ENCODE results near the gene FRG2C. TPM values are rescaled to one million over a fixed set of nuclear protein-coding genes. Genes with fewer than 3 reads are reported as not detected.
A peak's percentile ranks its signal among the peaks of the same experiment; 100 is the strongest.
"Not testable (repeated sequence)": the region's sequence is repeated elsewhere in the genome, so short reads cannot be mapped to it uniquely, and the experiment has no call there.

FRG2C gene
- total RNA-seq (not detected), polyA plus RNA-seq (not detected), total RNA-seq (0 reads per million in 6 experiments)

DNA sequence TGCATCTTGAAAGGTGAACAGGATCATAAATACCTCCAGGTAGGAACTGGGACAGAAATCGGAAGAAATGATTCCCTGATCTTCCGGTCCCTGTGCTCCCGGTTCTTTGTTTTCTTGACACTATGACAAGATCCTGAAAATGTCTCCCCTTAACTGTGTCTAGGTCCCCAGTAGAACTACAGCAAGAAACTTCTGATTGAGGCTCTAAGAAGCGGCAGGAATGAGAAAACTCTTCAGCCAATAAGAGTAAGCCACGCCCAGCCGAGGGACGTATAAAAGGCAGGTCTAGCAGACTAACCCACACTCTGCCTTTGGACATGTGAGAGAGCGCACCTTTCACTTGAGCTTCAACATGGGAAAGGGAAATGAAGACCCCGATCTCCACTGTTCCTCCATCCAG is at the start of gene FRG2C:
Gene FRG2C, plus strand, starts transcription at position 301 of the 400 bp plus-strand sequence. Its CDS starts 52 bp downstream, at position 353.
- H3K27ac Mint-ChIP-seq, ATAC-seq, DNase-seq, POLR2A ChIA-PET, H3K4me3 Mint-ChIP-seq, H3K4me1 Mint-ChIP-seq: not testable (repeated sequence)
- peaks cover 27 to 55% (median 45%) of the 10 kb centered on the region in 5 donors for H3K27me3 Mint-ChIP-seq
- H3K9me3 Mint-ChIP-seq: peaks cover 5 to 52% (median 28%) of the 10 kb centered on the region in 9 donors
- H3K36me3 Mint-ChIP-seq: peaks cover 5 to 30% (median 8%) of the 10 kb centered on the region in 3 donors

DNA sequence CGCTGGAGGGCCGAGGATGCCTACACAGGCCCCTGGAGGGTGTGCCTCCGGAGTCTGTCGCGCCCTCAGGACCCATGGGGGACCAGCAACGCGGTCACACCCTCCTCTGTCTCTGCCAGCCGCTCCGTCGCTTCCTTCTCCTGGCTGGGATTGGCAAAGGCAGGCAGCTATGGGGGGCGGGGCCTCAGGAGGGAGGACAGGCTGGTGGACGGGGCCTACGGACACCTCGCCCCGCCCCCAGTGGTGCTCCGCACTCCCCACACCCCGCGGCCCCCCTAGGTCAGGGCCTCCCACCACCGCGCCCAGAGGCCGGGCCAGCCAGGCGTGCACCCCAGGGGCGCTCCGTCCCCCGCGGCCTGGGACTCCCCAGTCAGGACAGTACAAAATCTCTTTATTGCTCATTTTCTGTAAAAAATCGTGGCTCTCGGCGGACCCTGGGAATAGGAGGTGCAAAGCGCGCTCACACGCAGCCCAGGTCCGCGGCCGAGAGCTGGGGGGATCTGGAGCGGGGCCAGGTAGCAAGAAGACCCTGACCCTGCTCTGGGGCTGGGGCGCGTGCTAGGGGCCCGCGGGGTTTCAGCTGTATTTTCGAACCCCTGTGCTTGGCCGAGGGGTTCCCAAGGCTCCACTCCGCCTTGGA is 45.3 kb upstream of the FRG2C start:
- POLR2A ChIA-PET, ATAC-seq, H3K36me3 Mint-ChIP-seq, DNase-seq, H3K4me1 Mint-ChIP-seq, H3K9me3 Mint-ChIP-seq, H3K27ac Mint-ChIP-seq: not testable (repeated sequence)
- H3K27me3 Mint-ChIP-seq: peaks cover 15 to 42% (median 27%) of the 10 kb centered on the region in 5 donors
- H3K4me3 Mint-ChIP-seq: peak overlapping the region in 1 of 10 donors; percentile 26

DNA sequence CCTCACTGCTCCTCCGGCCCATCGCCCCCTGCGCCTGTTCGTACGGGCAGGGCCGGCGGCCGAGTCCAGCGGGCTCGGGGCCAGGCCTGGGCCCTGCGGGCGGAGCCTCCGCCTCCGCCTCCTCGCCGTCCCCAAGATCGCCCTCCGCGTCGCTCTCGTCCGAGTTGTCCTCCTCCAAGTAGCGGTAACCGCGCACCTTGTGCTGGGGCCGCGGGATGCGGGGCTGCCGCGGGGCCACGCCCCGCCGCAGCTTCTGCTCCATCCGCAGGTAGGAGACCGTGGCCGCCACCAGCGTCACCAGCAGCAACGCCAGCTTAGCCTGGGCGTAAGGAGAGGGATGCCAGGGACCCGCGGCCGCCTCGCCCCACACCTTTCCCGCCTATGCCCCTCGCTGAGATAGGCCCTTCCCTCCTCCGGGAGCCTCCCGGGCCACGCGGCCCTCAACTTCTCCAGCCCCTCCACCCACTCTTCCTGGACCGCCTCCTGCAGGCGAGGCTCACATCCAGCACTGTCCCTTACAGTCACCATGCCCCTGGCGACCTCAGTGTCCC is 44.6 kb upstream of the FRG2C start:
- H3K27ac Mint-ChIP-seq, ATAC-seq, DNase-seq, H3K4me1 Mint-ChIP-seq, H3K36me3 Mint-ChIP-seq, H3K9me3 Mint-ChIP-seq, POLR2A ChIA-PET: not testable (repeated sequence)
- peaks cover 15 to 42% (median 27%) of the 10 kb centered on the region in 5 donors for H3K27me3 Mint-ChIP-seq
- peak overlapping the region; percentile 16 to 80 (median 62) for H3K4me3 Mint-ChIP-seq

DNA sequence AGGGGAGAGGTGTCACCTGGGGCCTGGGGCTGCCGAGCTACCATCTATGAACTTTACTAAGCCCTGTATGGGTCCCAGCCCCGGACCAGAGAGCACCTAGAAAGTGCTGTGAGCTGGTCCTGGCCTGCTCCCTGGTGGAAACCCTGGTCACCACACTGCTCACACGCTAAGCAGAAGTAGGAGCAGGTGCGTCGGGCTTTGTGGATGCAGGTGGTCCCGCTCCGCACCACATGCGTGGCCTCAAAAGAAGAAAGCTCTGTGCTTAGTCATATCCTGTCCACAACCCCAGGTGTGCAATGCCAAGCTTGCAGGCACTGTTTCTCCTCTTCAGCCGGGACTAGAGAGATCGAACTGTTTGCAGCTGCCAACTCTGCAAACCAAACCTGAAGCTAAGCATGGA is 42.4 kb upstream of the FRG2C start:
- H3K36me3 Mint-ChIP-seq, H3K4me1 Mint-ChIP-seq, ATAC-seq, DNase-seq, H3K4me3 Mint-ChIP-seq, H3K27ac Mint-ChIP-seq, POLR2A ChIA-PET, H3K9me3 Mint-ChIP-seq: not testable (repeated sequence)
- peaks cover 14 to 42% (median 27%) of the 10 kb centered on the region in 5 donors for H3K27me3 Mint-ChIP-seq

DNA sequence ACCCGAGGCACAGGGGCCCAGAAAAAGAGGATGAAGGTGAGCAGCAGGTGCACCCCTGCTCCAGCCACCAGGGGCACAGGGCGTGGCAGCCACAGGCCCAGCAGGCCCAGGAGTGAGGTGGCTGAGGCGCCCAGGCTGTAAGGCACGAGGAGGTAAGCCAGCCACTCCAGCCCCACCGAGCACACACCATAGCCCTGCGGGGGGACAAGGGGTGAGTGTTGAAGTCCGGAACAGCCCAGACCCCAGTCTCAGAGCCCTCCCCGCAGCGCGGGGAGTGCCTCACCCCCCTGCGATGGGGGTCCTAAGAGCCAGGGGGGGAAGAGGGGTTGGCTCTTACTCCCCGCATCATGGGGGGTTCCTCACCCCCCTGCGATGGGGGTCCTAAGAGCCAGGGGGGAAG is 40.5 kb upstream of the FRG2C start:
- H3K4me3 Mint-ChIP-seq, DNase-seq, H3K4me1 Mint-ChIP-seq, H3K9me3 Mint-ChIP-seq, H3K36me3 Mint-ChIP-seq, H3K27ac Mint-ChIP-seq, ATAC-seq, POLR2A ChIA-PET: not testable (repeated sequence)
- peaks cover 12 to 33% (median 17%) of the 10 kb centered on the region in 5 donors for H3K27me3 Mint-ChIP-seq

DNA sequence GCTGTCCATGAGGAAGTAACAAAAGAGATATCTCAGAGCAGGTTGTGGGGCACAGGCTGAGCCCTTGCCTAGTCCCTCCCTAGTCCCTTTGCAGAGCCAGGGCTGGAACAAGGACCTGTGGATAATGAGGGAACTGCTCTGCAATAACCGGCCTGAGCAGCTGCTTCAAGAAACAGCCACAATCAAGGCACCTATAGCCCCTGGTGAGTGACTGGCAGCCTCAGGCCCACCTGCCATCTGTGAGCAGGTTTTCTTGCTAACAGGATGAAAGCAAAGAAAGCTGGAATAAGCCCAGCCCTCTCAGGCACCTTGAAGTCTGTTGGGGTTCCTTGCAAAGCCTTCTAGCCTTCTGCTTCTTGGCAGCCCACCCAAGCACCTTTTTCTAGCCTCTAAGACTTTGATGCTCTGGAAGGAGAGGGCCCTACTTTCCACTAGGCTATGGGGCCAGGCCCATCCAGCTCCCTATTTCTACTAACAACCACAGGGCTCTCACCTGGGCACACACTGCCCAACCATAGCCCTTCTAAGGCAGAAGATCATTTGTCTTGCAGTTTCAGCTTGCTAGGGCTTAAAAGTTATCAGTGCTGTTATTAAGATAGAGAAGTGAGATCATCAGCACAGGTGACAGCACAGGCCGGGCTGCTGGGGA is 33.1 kb upstream of the FRG2C start:
- H3K36me3 Mint-ChIP-seq, H3K27ac Mint-ChIP-seq, H3K27me3 Mint-ChIP-seq, POLR2A ChIA-PET, H3K4me1 Mint-ChIP-seq, H3K4me3 Mint-ChIP-seq, ATAC-seq, H3K9me3 Mint-ChIP-seq, DNase-seq: not testable (repeated sequence)

DNA sequence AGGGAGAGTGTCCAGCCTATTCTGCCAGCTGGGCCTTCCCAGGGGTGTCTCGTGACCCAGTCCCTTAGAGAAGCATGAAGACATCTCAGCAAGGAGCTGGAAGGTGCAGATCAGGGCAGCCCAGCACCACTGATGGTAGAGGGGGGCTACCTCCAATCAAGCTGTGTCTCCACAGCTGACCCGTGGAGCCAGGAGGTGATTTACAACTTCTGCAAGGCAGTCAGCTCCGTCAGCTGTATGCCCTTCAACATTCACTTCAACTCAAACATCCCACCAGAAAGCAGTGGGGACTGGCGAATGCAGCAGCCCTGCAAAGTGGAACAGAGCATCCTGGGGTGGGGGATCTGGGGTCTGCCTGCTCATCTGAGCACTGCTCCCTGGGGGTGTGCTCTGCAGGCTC is 32.6 kb upstream of the FRG2C start:
- no peak overlapping the region for H3K27ac Mint-ChIP-seq
- no peak for ATAC-seq
- peaks cover 0 to 3% (median 0%) of the 10 kb centered on the region in 9 donors for H3K9me3 Mint-ChIP-seq
- no peak for DNase-seq
- peaks cover 0 to 2% (median 0%) of the 10 kb centered on the region in 5 donors for H3K27me3 Mint-ChIP-seq
- H3K36me3 Mint-ChIP-seq: no peaks in the 10 kb centered on the region
- POLR2A ChIA-PET: no interaction called here
- H3K4me3 Mint-ChIP-seq: no peak overlapping the region
- H3K4me1 Mint-ChIP-seq: no peaks in the 10 kb centered on the region

DNA sequence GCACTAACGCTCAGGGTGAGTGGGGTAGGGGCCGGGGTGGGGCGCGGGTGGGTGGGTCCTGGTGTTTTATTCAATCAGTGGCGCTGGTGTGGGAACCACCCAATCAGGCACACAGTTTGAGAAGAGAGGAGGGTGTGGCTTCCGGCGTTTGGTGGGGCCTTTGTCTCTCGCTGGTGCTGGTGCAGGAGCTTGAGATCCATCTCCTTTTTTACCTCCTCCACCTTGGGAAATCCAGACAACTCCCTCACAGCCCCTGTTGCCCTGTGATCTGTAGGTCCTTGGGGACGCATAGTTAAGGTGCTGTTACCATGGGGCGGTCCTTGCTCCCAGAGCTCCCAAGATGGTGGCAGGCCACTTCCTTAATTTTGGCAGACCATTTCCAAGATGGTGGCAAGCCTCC is 25.2 kb upstream of the FRG2C start:
- DNase-seq, H3K9me3 Mint-ChIP-seq, ATAC-seq, H3K36me3 Mint-ChIP-seq, H3K4me3 Mint-ChIP-seq, H3K27ac Mint-ChIP-seq, POLR2A ChIA-PET: not testable (repeated sequence)
- H3K27me3 Mint-ChIP-seq: peaks cover 0 to 12% (median 8%) of the 10 kb centered on the region in 5 donors
- peaks cover 0 to 19% (median 12%) of the 10 kb centered on the region in 4 donors for H3K4me1 Mint-ChIP-seq

DNA sequence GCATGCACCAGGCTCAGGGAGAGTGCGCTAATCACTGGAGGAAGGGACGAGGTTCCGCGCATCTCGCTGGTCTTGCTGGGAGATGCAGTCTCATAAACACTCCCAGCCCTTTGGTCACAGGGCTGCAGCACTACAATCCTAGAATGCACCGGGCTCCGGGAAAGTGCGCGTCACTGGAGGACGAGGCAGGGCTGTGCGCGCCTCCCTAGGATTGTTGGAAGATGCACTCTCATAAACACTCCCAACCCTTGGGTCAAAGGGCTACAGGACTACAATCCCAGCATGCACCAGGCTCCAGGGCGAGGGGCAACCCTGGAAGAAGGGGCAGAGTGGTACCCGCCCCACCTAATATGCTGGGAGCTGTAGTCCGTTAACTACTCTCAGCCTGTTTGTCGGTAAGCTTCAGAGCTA is 23.0 kb upstream of the FRG2C start:
- ATAC-seq, H3K36me3 Mint-ChIP-seq, H3K9me3 Mint-ChIP-seq, POLR2A ChIA-PET: not testable (repeated sequence)
- DNase-seq: peak in 3 of 10 donors; percentile 6 to 13 (median 11)
- H3K27me3 Mint-ChIP-seq: peaks cover 0 to 12% (median 8%) of the 10 kb centered on the region in 5 donors
- H3K4me3 Mint-ChIP-seq: peak overlapping the region in 9 of 10 donors; percentile 66 to 89 (median 82)
- peak overlapping the region in 2 of 10 donors; percentile 49 to 74 for H3K27ac Mint-ChIP-seq
- H3K4me1 Mint-ChIP-seq: peaks cover 0 to 19% (median 12%) of the 10 kb centered on the region in 4 donors

DNA sequence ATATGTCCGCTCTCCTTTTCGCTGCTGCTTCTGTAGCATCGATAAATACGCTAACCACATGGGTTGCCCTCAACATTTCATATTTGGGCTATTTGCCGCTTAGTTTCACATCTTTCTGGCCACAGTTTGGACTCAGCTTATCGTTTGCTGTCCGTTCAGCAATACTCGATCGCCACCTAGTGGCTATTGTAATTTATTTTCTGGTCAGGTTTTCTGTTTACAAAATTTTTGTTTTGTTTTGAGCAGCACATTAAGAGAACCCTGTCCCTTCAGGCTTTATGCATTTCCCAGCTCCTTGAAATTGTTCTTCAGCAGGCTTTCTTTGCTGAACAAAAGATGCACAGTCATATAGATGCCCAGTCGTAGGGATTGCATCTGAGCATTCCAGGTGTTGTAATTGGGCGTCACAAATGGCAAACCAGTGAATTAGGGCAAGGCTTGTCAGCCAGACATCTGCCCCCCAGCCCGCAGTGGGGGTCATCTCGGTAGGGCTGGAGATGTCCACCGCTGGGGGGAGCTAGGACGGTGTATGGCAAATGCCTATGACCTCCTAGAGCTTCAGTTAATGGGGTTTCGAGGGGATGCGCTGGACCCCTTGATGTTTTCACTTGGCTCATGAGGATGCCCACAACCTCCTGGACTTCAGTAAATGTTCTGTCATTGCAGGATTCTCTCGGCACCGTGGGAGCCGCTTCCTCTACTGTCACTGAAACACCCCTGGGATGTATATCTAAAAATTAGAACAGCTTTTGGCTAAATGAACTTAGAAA is 20.9 kb upstream of the FRG2C start:
- ATAC-seq, H3K27me3 Mint-ChIP-seq, H3K36me3 Mint-ChIP-seq, POLR2A ChIA-PET, H3K9me3 Mint-ChIP-seq: not testable (repeated sequence)
- Mint-ChIP-seq H3K4me1 (peaks cover 0 to 19% (median 12%) of the 10 kb centered on the region in 4 donors), H3K4me3 (peak overlapping the region in 9 of 10 donors; percentile 22 to 82 (median 66)), H3K27ac (peak overlapping the region in 1 of 10 donors; percentile 1)
- DNase-seq: peak in 4 of 10 donors; percentile 20 to 46 (median 42)

DNA sequence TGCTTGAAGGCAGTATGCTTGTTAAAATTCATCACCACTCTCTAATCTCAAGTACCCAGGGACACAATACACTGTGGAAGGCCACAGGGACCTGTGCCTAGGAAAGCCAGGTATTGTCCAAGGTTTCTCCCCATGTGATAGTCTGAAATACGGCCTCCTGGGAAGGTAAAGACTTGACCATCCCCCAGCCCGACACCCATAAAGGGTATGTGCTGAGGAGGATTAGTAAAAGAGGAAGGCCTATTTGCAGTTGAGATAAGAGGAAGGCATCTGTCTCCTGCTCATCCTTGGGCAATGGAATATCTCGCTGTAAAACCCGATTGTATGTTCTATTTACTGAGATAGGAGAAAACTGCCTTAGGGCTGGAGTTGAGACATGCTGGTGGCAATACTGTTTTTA is 18.6 kb upstream of the FRG2C start:
- H3K27me3 Mint-ChIP-seq, H3K36me3 Mint-ChIP-seq, H3K9me3 Mint-ChIP-seq, H3K27ac Mint-ChIP-seq, POLR2A ChIA-PET, ATAC-seq, DNase-seq, H3K4me3 Mint-ChIP-seq: not testable (repeated sequence)
- peaks cover 0 to 19% (median 10%) of the 10 kb centered on the region in 4 donors for H3K4me1 Mint-ChIP-seq

DNA sequence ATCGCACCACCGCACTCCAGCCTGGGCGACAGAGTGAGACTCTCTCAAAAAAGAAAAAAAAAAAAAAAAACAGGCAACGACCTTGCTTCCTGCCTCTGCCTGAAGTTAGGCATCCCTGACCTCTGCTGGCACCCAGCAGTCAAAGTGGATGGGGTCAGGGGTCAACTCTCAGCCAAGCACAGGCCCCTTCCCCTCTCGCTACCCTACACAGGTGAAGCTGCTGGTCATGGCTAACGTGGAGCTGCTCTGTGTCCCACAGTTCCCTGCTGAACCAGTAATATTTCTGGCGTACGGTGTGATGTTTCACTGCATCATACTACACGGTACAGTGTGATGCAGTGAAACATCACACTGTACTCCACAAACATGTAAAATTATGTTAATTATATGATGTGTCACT is 13.9 kb upstream of the FRG2C start:
- no peak for DNase-seq
- H3K27me3 Mint-ChIP-seq: peaks cover 0 to 4% (median 2%) of the 10 kb centered on the region in 5 donors
- no peak for ATAC-seq
- no peaks in the 10 kb centered on the region for H3K9me3 Mint-ChIP-seq
- no peak overlapping the region for H3K27ac Mint-ChIP-seq
- no peaks in the 10 kb centered on the region for H3K36me3 Mint-ChIP-seq
- H3K4me1 Mint-ChIP-seq: no peaks in the 10 kb centered on the region
- POLR2A ChIA-PET: no interaction called here
- no peak overlapping the region for H3K4me3 Mint-ChIP-seq

All from naive thymus-derived CD8-positive, alpha-beta T cell (primary cell).